Measurements from ENCODE around the gene FMR1. TPM values are rescaled to one million over a fixed set of nuclear protein-coding genes. Genes with fewer than 3 reads are reported as not detected.

Gene FMR1
- 16.1 and 21.0 TPM in 2 replicates for total RNA-seq (2014; rRNA removed; shearing (Covaris generic))

GRCh38 chrX:147911192-147912022 lies at the start of gene FMR1:
Gene FMR1, plus strand, starts transcription at chrX:147911919. Its CDS starts 261 bp downstream, at chrX:147912180.
- Histone ChIP-seq H3K27me3 (ENCODE audit: control insufficient read depth, insufficient read depth, low read length) (no peaks in the 10 kb centered on the region), H3K4me3 (ENCODE audit: insufficient read depth, low read depth, low read length) (peak within 1 kb of the TSS; percentile 68), H3K36me3 (replicated peaks; ENCODE audit: control insufficient read depth, insufficient read depth, low read length) (no peaks in the 10 kb centered on the region)
- peak; percentile 92 for DNase-seq

- H3K36me3 ChIP-seq (replicated peaks; ENCODE audit: control insufficient read depth, insufficient read depth, low read length) = no peaks in the 10 kb centered on the region
- H3K4me3 ChIP-seq (ENCODE audit: insufficient read depth, low read depth, low read length) = no peak overlapping the region
- H3K27me3 ChIP-seq (ENCODE audit: control insufficient read depth, insufficient read depth, low read length) = no peaks in the 10 kb centered on the region
- no peak for DNase-seq
Observed at GRCh38 chrX:147875866-147876596, 35.7 kb upstream of the FMR1 start.

- H3K36me3 ChIP-seq (replicated peaks; ENCODE audit: control insufficient read depth, insufficient read depth, low read length) = no peaks in the 10 kb centered on the region
- no peak for DNase-seq
- no peak overlapping the region for H3K4me3 ChIP-seq (ENCODE audit: insufficient read depth, low read depth, low read length)
- H3K27me3 ChIP-seq (ENCODE audit: control insufficient read depth, insufficient read depth, low read length) = no peaks in the 10 kb centered on the region
Observed at GRCh38 chrX:147876849-147877646, 34.7 kb upstream of the FMR1 start.

GRCh38 chrX:147877726-147878125 lies 34.0 kb upstream of the FMR1 start:
- Histone ChIP-seq H3K4me3 (ENCODE audit: insufficient read depth, low read depth, low read length) (no peak overlapping the region), H3K36me3 (replicated peaks; ENCODE audit: control insufficient read depth, insufficient read depth, low read length) (no peaks in the 10 kb centered on the region), H3K27me3 (ENCODE audit: control insufficient read depth, insufficient read depth, low read length) (no peaks in the 10 kb centered on the region)
- no peak for DNase-seq

GRCh38 chrX:147884958-147885357 lies 26.8 kb upstream of the FMR1 start:
- Histone ChIP-seq H3K36me3 (replicated peaks; ENCODE audit: control insufficient read depth, insufficient read depth, low read length) (no peaks in the 10 kb centered on the region), H3K4me3 (ENCODE audit: insufficient read depth, low read depth, low read length) (no peak overlapping the region), H3K27me3 (ENCODE audit: control insufficient read depth, insufficient read depth, low read length) (no peaks in the 10 kb centered on the region)
- DNase-seq = no peak

- Histone ChIP-seq H3K4me3 (ENCODE audit: insufficient read depth, low read depth, low read length) (no peak overlapping the region), H3K27me3 (ENCODE audit: control insufficient read depth, insufficient read depth, low read length) (no peaks in the 10 kb centered on the region), H3K36me3 (replicated peaks; ENCODE audit: control insufficient read depth, insufficient read depth, low read length) (no peaks in the 10 kb centered on the region)
- DNase-seq = no peak
Observed at GRCh38 chrX:147890756-147891155, 21.0 kb upstream of the FMR1 start.

GRCh38 chrX:147891896-147892295 lies 19.8 kb upstream of the FMR1 start:
- DNase-seq = no peak
- Histone ChIP-seq H3K4me3 (ENCODE audit: insufficient read depth, low read depth, low read length) (no peak overlapping the region), H3K36me3 (replicated peaks; ENCODE audit: control insufficient read depth, insufficient read depth, low read length) (no peaks in the 10 kb centered on the region), H3K27me3 (ENCODE audit: control insufficient read depth, insufficient read depth, low read length) (no peaks in the 10 kb centered on the region)

- Histone ChIP-seq H3K4me3 (ENCODE audit: insufficient read depth, low read depth, low read length) (no peak overlapping the region), H3K27me3 (ENCODE audit: control insufficient read depth, insufficient read depth, low read length) (no peaks in the 10 kb centered on the region), H3K36me3 (replicated peaks; ENCODE audit: control insufficient read depth, insufficient read depth, low read length) (no peaks in the 10 kb centered on the region)
- DNase-seq = no peak
Observed at GRCh38 chrX:147893741-147894140, 18.0 kb upstream of the FMR1 start.

GRCh38 chrX:147894366-147894963 lies 17.3 kb upstream of the FMR1 start:
- no peaks in the 10 kb centered on the region for H3K36me3 ChIP-seq (replicated peaks; ENCODE audit: control insufficient read depth, insufficient read depth, low read length)
- H3K4me3 ChIP-seq (ENCODE audit: insufficient read depth, low read depth, low read length) = no peak overlapping the region
- H3K27me3 ChIP-seq (ENCODE audit: control insufficient read depth, insufficient read depth, low read length) = no peaks in the 10 kb centered on the region
- DNase-seq = no peak

GRCh38 chrX:147897117-147897516 lies 14.6 kb upstream of the FMR1 start:
- no peak for DNase-seq
- Histone ChIP-seq H3K27me3 (ENCODE audit: control insufficient read depth, insufficient read depth, low read length) (no peaks in the 10 kb centered on the region), H3K4me3 (ENCODE audit: insufficient read depth, low read depth, low read length) (no peak overlapping the region), H3K36me3 (replicated peaks; ENCODE audit: control insufficient read depth, insufficient read depth, low read length) (no peaks in the 10 kb centered on the region)

- no peak for DNase-seq
- no peaks in the 10 kb centered on the region for H3K36me3 ChIP-seq (replicated peaks; ENCODE audit: control insufficient read depth, insufficient read depth, low read length)
- no peak overlapping the region for H3K4me3 ChIP-seq (ENCODE audit: insufficient read depth, low read depth, low read length)
- no peaks in the 10 kb centered on the region for H3K27me3 ChIP-seq (ENCODE audit: control insufficient read depth, insufficient read depth, low read length)
Observed at GRCh38 chrX:147898951-147899350, 12.8 kb upstream of the FMR1 start.

- Histone ChIP-seq H3K4me3 (ENCODE audit: insufficient read depth, low read depth, low read length) (no peak overlapping the region), H3K36me3 (replicated peaks; ENCODE audit: control insufficient read depth, insufficient read depth, low read length) (no peaks in the 10 kb centered on the region), H3K27me3 (ENCODE audit: control insufficient read depth, insufficient read depth, low read length) (no peaks in the 10 kb centered on the region)
- DNase-seq = no peak
Observed at GRCh38 chrX:147899379-147900114, 12.2 kb upstream of the FMR1 start.

- H3K36me3 ChIP-seq (replicated peaks; ENCODE audit: control insufficient read depth, insufficient read depth, low read length) = no peaks in the 10 kb centered on the region
- no peaks in the 10 kb centered on the region for H3K27me3 ChIP-seq (ENCODE audit: control insufficient read depth, insufficient read depth, low read length)
- no peak for DNase-seq
- no peak overlapping the region for H3K4me3 ChIP-seq (ENCODE audit: insufficient read depth, low read depth, low read length)
Observed at GRCh38 chrX:147900349-147900748, 11.4 kb upstream of the FMR1 start.
